ENCODE results near the gene TTC9C. TPM values are rescaled to one million over a fixed set of nuclear protein-coding genes. Genes with fewer than 3 reads are reported as not detected.

TTC9C gene
- total RNA-seq, 1 experiment from 2014 or later, result 48.7 TPM

DNA sequence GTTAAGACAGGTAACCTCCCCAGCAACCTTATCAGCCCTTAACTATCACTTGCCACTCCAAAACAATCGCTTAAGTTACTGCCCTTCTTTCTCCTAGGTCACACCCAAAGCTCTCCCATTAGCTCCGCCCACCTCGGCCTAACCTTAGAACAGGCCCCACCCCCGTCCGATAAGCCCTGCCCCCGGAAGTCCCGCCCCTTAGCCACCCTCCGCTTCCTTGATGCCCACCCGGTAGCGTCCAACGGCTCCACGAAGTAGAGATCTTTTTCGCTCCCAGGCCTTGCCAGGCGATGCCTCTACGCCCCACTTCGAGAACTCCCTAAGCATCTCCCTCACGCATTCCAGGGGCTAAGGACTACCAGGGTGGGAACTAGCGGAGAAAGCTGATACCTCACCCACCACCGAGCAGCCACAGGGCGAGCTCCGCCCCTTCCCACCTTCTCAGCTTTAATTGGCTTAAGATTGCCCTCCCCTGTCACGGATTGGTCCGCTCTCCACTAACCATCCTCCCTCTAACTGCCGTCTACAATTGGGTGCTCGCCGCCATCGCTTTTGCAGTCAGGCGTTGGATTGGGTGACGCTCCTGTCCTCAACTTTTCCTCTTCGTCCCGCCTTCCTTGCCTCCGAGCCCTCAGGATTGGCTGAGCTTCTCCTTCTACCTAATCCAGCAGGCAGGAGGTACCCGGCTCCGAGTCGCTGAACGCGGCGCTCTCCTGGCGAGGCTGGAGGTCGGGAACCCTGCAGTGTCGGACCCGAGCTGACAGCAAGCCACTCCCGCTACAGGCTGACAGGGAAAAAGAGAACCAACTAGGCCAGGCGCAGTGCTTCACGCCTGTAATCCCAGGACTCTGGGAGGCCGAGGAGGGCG, 25.7 kb downstream of the TTC9C start, which contains the start of gene ZBTB3 (continued):
- TF ChIP-seq, protein P1, sequence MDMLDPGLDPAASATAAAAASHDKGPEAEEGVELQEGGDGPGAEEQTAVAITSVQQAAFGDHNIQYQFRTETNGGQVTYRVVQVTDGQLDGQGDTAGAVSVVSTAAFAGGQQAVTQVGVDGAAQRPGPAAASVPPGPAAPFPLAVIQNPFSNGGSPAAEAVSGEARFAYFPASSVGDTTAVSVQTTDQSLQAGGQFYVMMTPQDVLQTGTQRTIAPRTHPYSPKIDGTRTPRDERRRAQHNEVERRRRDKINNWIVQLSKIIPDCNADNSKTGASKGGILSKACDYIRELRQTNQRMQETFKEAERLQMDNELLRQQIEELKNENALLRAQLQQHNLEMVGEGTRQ (CRISPR knock-in tag; IDR thresholded peaks at IDR 0.05), result no peak
- no peak for TF ChIP-seq NR2C2 (CRISPR knock-in tag; IDR thresholded peaks at IDR 0.05)
- TF ChIP-seq FOXJ3 (CRISPR knock-in tag; IDR thresholded peaks at IDR 0.05; ENCODE audit: borderline replicate concordance), result no peak
- TF ChIP-seq IRF2 (CRISPR knock-in tag; IDR thresholded peaks at IDR 0.05; ENCODE audit: borderline replicate concordance, low read depth), result no peak
- TF ChIP-seq, protein P2, sequence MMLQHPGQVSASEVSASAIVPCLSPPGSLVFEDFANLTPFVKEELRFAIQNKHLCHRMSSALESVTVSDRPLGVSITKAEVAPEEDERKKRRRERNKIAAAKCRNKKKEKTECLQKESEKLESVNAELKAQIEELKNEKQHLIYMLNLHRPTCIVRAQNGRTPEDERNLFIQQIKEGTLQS (CRISPR knock-in tag; conservative IDR thresholded peaks at IDR 0.05), result no peak
- TF ChIP-seq JAZF1 (CRISPR knock-in tag; IDR thresholded peaks at IDR 0.05), result no peak
- peak; percentile 95 for TF ChIP-seq NFYB (CRISPR knock-in tag; conservative IDR thresholded peaks at IDR 0.05; ENCODE audit: low read depth)
- TF ChIP-seq, protein P3, sequence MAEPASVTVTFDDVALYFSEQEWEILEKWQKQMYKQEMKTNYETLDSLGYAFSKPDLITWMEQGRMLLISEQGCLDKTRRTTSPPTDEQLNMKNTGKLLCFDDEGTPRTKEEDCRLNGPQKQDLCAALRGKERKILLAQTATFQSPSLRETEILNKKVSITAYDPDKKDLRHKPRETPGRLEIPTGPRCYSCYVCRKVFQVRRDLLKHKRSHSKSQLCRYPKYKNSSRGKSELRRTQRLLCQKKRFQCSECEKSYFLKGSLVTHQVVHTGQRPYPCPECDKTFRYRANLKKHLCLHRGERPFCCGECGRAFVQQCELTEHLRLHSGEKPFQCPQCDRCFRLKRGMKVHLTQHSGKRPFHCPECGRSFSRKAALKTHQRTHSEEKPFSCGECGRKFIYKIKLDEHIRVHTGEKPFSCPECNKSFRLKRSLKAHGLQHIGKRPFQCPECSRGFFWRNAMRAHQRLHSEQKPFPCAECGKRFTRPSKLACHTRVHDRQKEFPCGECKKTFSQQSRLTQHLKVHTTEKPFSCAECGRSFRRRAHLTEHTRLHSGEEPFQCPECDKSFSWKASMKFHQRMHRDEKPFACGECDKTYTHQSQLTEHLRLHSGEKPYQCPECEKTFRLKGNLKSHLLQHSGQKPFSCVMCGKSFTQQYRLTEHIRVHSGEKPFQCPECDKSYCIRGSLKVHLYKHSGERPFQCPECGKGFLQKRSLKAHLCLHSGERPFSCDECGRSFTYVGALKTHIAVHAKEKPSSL (CRISPR knock-in tag; conservative IDR thresholded peaks at IDR 0.05), result no peak
- TF ChIP-seq ELF4 (CRISPR knock-in tag; IDR thresholded peaks at IDR 0.05; ENCODE audit: low read depth), result no peak
- TF ChIP-seq TP53 (CRISPR knock-in tag; IDR thresholded peaks at IDR 0.05), result no peak
- no peak for TF ChIP-seq ZNF219 (CRISPR knock-in tag; IDR thresholded peaks at IDR 0.05; ENCODE audit: borderline replicate concordance)
- TF ChIP-seq HMGA2 (CRISPR knock-in tag; IDR thresholded peaks at IDR 0.05), result no peak
- TF ChIP-seq, protein P4, sequence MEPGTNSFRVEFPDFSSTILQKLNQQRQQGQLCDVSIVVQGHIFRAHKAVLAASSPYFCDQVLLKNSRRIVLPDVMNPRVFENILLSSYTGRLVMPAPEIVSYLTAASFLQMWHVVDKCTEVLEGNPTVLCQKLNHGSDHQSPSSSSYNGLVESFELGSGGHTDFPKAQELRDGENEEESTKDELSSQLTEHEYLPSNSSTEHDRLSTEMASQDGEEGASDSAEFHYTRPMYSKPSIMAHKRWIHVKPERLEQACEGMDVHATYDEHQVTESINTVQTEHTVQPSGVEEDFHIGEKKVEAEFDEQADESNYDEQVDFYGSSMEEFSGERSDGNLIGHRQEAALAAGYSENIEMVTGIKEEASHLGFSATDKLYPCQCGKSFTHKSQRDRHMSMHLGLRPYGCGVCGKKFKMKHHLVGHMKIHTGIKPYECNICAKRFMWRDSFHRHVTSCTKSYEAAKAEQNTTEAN (CRISPR knock-in tag; IDR thresholded peaks at IDR 0.05), result no peak
- TF ChIP-seq, protein P5, sequence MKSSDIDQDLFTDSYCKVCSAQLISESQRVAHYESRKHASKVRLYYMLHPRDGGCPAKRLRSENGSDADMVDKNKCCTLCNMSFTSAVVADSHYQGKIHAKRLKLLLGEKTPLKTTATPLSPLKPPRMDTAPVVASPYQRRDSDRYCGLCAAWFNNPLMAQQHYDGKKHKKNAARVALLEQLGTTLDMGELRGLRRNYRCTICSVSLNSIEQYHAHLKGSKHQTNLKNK (CRISPR knock-in tag; IDR thresholded peaks at IDR 0.05), result peak; percentile 92
- TF ChIP-seq, protein P6, sequence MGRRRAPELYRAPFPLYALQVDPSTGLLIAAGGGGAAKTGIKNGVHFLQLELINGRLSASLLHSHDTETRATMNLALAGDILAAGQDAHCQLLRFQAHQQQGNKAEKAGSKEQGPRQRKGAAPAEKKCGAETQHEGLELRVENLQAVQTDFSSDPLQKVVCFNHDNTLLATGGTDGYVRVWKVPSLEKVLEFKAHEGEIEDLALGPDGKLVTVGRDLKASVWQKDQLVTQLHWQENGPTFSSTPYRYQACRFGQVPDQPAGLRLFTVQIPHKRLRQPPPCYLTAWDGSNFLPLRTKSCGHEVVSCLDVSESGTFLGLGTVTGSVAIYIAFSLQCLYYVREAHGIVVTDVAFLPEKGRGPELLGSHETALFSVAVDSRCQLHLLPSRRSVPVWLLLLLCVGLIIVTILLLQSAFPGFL (CRISPR knock-in tag; IDR thresholded peaks at IDR 0.05; ENCODE audit: borderline replicate concordance), result no peak
- TF ChIP-seq CREM (CRISPR knock-in tag; IDR thresholded peaks at IDR 0.05), result 0 out of 2 replicates have a peak, but pooled peaks have one; percentile 21
- TF ChIP-seq, protein P7, sequence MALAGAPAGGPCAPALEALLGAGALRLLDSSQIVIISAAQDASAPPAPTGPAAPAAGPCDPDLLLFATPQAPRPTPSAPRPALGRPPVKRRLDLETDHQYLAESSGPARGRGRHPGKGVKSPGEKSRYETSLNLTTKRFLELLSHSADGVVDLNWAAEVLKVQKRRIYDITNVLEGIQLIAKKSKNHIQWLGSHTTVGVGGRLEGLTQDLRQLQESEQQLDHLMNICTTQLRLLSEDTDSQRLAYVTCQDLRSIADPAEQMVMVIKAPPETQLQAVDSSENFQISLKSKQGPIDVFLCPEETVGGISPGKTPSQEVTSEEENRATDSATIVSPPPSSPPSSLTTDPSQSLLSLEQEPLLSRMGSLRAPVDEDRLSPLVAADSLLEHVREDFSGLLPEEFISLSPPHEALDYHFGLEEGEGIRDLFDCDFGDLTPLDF (CRISPR knock-in tag; IDR thresholded peaks at IDR 0.05), result 0 out of 2 replicates have a peak, but pooled peaks have one; percentile 42
- TF ChIP-seq, protein P8, sequence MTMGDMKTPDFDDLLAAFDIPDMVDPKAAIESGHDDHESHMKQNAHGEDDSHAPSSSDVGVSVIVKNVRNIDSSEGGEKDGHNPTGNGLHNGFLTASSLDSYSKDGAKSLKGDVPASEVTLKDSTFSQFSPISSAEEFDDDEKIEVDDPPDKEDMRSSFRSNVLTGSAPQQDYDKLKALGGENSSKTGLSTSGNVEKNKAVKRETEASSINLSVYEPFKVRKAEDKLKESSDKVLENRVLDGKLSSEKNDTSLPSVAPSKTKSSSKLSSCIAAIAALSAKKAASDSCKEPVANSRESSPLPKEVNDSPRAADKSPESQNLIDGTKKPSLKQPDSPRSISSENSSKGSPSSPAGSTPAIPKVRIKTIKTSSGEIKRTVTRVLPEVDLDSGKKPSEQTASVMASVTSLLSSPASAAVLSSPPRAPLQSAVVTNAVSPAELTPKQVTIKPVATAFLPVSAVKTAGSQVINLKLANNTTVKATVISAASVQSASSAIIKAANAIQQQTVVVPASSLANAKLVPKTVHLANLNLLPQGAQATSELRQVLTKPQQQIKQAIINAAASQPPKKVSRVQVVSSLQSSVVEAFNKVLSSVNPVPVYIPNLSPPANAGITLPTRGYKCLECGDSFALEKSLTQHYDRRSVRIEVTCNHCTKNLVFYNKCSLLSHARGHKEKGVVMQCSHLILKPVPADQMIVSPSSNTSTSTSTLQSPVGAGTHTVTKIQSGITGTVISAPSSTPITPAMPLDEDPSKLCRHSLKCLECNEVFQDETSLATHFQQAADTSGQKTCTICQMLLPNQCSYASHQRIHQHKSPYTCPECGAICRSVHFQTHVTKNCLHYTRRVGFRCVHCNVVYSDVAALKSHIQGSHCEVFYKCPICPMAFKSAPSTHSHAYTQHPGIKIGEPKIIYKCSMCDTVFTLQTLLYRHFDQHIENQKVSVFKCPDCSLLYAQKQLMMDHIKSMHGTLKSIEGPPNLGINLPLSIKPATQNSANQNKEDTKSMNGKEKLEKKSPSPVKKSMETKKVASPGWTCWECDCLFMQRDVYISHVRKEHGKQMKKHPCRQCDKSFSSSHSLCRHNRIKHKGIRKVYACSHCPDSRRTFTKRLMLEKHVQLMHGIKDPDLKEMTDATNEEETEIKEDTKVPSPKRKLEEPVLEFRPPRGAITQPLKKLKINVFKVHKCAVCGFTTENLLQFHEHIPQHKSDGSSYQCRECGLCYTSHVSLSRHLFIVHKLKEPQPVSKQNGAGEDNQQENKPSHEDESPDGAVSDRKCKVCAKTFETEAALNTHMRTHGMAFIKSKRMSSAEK (CRISPR knock-in tag; IDR thresholded peaks at IDR 0.05; ENCODE audit: borderline replicate concordance), result no peak
- TF ChIP-seq, protein P9, sequence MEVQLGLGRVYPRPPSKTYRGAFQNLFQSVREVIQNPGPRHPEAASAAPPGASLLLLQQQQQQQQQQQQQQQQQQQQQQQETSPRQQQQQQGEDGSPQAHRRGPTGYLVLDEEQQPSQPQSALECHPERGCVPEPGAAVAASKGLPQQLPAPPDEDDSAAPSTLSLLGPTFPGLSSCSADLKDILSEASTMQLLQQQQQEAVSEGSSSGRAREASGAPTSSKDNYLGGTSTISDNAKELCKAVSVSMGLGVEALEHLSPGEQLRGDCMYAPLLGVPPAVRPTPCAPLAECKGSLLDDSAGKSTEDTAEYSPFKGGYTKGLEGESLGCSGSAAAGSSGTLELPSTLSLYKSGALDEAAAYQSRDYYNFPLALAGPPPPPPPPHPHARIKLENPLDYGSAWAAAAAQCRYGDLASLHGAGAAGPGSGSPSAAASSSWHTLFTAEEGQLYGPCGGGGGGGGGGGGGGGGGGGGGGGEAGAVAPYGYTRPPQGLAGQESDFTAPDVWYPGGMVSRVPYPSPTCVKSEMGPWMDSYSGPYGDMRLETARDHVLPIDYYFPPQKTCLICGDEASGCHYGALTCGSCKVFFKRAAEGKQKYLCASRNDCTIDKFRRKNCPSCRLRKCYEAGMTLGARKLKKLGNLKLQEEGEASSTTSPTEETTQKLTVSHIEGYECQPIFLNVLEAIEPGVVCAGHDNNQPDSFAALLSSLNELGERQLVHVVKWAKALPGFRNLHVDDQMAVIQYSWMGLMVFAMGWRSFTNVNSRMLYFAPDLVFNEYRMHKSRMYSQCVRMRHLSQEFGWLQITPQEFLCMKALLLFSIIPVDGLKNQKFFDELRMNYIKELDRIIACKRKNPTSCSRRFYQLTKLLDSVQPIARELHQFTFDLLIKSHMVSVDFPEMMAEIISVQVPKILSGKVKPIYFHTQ (CRISPR knock-in tag; IDR thresholded peaks at IDR 0.05), result no peak
- TF ChIP-seq SP1 (CRISPR knock-in tag; conservative IDR thresholded peaks at IDR 0.05), result peak; percentile 88
